Stimulated activated CD4-positive, alpha-beta T cell treated with anti-CD3 and anti-CD28 coated beads, Interleukin-4, amount 100 ng/mL, for 4 hours (primary cell): ENCODE measurements around the gene COIL.

ENCODE experiments used
- DNase-seq, 2 experiments: peaks; one replicate each; pipeline ENCODE4 v3.0.0-alpha.2; 2020

COIL gene

GRCh38 chr17:56903560-56903959 lies 57.3 kb downstream of the COIL start:
- DNase-seq = no peak

GRCh38 chr17:56902348-56902747 lies 58.5 kb downstream of the COIL start:
- DNase-seq = no peak

- DNase-seq = no peak
These were observed 61.4 kb downstream of the COIL start for GRCh38 chr17:56899403-56899802.

GRCh38 chr17:56898874-56899273 lies 62.0 kb downstream of the COIL start:
- DNase-seq = no peak

GRCh38 chr17:56897646-56898424 lies 63.0 kb downstream of the COIL start:
- no peak for DNase-seq

- no peak for DNase-seq
These were observed 63.9 kb downstream of the COIL start for GRCh38 chr17:56896968-56897359.

- DNase-seq = no peak
These were observed 64.5 kb downstream of the COIL start for GRCh38 chr17:56896217-56896967.

GRCh38 chr17:56894859-56895455 lies 65.9 kb downstream of the COIL start:
- DNase-seq = no peak

GRCh38 chr17:56893503-56893902 lies 67.3 kb downstream of the COIL start:
- no peak for DNase-seq

GRCh38 chr17:56892333-56892732 lies 68.5 kb downstream of the COIL start:
- DNase-seq = no peak

GRCh38 chr17:56891751-56892150 lies 69.1 kb downstream of the COIL start:
- peak; percentile 33 to 59 for DNase-seq

- no peak for DNase-seq
These were observed 69.8 kb downstream of the COIL start for GRCh38 chr17:56890906-56891674.

- DNase-seq = no peak
These were observed 70.5 kb downstream of the COIL start for GRCh38 chr17:56890390-56890789.
